Mesenteric fat pad (tissue), 1 donor: Measurements from ENCODE around the gene FBXW12. TPM values are rescaled to one million over a fixed set of nuclear protein-coding genes. Genes with fewer than 3 reads are reported as not detected.

Experiments used
- DNase-seq: peaks from one replicate; pipeline ENCODE4 v3.0.0-alpha.2; 2020; ENCODE audit warnings: low spot score
- total RNA-seq: library from RNA; stranded (reverse); fragmentation: NEBNext Ultra II Directional; extraction: Animal tissue kit (Norgen Biotek cat#: 25700); gene quantifications from one replicate; pipeline ENCODE4 v1.2.1, GENCODE V29; 2021
- donor health status: DM: yes; HTN: yes; CAD: no.

The FBXW12 gene
- total RNA-seq, 1 donor from 2014 or later, result not detected

DNA sequence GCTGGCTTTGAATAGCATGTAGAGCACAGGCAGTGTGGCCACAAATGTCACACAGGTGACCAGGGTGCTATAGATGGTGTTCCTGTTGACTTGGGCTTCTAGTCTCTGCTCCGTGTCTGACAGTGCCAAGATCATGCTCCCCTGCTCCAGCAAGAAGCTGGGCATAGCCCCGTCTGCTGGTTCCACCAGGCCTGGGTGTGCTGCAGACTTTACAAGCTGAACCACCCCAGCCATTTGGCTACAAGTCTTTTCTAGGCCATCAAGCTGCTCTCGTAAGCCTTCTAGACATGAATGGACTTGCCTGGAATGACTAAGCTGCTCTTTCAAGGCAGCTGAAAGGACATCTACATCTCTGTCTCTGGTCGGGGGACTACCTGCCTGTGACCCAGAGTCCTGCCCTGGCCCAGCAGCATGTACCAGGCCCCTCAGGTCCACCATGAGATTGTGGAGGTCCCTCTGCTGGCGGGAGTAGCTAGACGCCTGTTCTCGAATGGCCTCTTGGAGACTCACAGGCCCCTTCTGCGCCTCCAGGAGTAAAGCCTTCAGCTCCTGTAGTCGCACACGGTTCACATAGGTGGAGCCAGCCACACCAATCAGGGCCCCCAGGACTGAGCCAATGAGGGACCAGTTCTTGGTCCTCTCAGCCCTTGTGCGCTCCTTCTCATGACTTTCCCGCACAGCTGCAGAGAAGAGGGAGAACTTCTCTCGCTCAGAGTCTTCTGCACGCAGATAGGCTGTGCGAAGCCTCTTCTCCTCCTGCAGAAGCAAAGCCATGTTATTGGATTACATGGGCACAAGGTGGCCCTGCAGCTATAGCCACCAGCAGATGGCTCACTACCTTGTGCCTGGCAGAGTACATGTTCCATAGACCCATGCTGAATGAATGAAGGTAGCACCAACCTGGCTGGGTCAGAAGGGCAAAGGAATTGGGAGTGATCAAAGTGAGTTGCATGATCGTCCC lies 60.7 kb downstream of the FBXW12 start:
- DNase-seq, result no peak

DNA sequence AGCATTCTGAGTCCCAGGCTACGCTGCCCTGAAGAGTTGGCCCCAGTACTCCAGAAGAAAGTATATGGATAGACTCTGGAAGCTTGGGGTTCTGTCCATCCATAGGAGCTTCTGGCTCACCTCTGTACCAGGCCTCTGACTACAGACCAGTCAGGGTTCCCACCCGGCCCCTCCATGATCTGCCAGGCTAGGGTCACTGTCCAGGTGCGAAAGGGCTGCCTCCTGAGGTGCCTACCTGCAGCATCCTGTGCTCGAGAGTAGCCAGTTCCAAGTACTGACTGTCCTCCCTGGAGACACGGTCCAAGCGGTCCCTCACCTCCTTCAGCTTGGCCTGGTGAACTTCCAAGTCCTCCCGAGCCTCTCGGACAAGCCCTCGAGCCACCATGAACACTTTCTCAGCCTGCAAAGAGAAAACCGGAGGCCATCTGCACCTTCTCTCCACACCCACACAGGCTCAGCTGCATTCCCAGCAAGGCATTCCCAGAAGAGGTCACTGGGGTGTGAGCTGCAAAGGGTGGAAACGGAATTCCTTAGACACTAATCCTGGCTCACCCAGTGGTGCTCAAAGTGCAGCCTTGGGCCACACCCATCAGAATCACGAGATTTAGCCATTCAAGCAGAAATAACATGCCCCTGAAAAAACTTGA lies 61.6 kb downstream of the FBXW12 start:
- DNase-seq, result no peak

DNA sequence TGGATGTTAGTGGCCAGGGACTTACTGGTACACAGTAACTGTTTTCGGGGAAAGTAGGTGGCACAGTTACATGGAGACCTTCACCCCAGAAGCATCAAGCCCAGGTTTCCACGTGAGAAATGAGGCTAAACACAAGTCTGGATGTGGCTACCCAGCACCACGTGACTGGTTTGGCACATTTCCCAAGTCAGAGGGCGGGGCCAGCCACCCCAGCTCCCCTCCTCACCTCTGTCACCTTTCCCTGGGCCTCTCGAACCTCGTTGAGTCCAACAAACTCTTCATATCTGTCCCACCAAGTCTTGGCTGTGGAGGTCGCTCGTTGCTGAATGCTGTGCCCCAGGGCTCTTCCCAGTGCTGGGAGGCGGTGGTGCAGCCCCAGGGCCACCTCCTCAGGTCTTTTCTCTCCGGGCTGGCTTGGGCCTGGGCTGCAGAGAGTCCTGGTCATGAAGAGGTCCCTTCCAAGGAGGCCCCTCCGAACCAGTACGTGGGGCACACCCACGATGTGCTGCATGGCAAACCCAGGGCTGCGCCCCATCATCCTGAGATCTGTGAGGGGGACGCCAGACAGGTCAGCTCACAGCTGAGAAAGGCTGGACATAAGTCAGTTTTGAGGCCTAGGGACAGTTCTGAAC lies 62.7 kb downstream of the FBXW12 start:
- no peak for DNase-seq

DNA sequence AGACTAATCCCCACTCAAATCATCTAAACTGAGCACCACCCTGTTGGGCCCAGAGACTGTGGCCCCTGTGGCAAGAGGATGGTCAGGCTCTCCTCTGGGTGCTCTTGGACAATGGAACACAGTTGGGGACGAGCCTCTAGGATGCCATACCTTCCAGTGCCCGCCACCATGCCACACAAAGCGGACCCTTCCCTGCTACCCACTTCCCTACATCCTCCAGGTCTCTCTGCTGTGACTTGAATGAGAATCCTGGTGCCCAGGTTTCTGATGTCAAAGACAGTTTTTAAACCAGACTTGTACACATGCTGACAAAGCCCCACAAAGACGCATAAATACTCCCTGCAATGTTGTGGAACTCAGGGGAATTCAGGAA lies 63.2 kb downstream of the FBXW12 start:
- no peak for DNase-seq

DNA sequence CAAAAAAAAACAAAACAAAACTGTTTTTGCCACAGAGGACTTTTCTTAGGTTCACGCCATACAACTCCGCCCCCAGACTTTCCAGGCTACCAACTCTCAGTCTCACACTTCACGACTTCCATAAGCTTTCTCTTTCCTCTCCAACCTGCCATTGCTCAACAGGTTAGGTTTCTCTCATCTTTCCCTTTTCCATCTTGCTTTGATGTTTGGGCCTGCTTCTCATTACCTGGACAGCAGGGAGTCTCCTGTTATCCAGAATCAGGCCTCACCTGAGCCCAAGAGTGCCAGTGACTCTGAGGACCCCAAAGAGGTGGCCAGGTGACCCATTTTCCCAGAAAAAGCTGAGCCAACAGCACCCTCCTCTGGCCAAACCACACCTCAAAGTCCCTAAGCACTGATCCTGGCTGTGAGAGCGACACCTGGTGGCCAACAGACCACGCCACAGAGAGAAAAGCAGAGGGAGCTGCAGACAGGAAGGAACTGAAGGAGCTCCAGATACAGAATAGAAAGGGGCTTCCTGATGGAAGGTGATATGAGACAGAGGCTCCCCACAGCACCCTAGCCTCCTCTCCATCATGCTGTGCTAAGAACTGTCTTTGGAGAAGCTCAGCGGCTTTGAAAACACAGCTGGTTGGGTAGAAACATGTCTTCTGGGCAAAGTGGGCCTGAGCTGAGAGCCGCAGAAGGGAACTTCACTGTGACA lies 63.9 kb downstream of the FBXW12 start:
- no peak for DNase-seq

DNA sequence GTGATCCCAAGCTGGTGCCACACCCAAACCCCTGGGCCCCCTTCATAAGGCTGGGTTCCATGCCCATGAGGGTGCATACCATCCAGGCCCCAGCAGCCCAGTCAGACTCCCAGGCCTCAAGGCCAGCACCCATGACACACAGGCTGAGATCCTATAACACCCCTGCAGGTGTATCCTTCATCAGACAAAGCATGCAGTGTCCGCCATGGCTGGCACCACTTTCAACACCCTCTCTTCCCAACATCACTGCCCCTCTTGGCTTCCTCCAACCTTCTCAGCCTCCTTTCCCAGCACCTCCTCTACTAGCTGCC lies 64.4 kb downstream of the FBXW12 start:
- DNase-seq, result no peak

DNA sequence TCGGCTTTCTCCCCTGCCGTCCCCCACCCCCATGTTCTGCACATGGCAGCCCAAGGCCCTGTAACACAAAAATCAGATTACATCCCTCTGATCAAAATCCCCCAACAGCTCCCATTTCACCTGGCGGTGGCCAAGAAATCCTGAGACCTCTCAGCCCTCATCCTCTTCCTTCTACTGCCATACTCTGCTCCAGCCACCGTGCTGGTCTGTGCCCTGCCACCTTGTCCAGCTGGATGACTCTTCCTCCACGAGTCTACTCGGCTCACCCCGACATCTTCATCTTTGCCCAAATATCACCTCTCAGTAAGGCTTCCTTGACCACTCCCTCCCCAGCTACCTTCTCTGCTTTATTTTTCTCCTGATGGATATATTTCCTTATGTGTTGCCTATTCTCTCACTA lies 64.8 kb downstream of the FBXW12 start:
- DNase-seq, result no peak

DNA sequence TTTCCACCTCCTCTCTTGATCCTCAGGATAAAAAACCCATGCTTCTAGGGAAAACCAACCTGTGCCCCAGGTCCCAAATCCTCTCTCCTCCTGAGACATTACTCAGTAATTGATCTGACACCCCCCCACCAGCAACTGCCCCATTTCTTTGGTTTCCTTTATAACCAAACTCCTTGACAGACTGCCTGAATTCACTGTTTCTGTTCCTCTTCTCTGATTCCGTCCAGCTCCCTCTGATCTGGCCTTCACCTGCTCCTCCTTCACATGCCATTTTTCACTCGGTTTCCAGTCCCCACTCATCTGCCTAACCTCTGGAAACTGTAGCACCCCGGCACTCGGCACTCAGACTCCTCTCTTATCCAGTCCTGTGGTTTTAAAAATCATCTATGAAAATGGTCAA lies 65.8 kb downstream of the FBXW12 start:
- DNase-seq, result no peak

DNA sequence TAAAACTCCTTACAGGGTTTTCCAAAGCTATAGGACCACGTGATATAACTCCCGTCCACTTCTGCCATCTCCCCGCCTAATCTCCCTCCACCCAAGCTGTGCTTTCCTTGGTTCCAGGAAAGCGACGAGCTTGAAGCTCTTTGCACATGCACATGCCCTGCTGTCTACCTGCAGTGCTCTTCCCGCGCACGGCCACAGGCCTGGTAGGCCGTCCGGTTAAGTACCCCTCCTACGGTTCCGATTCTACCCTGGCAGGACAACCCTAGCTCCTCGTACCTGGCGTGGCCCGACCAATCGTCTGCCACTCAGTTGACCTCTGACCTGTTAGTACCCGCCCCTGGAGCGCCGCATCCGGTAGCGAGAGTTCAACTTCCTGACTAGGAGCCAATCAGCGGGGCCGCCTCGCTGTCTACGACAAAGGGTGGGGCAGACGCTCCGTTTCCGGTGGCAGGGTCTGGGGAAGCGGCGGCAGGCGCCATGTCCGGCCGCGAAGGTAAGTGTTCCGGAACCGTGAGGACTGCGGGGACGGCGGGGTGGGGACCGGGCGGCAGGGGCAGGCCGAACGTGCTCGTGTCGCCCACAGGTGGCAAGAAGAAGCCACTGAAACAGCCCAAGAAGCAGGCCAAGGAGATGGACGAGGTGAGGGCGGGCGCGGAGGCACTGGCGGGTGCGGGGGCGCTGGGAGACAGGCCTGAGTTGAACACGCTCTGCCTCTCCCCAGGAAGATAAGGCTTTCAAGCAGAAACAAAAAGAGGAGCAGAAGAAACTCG lies 68.0 kb downstream of the FBXW12 start, which contains the start of the genes CCDC51 and TMA7:
Gene CCDC51 (minus strand): TSS at position 300 of the 770 bp plus-strand sequence. CDS start 4,991 bp downstream, outside the sequence.
Gene TMA7 (plus strand): TSS at position 438 of the 770 bp plus-strand sequence. CDS start 40 bp downstream, at position 478.
- peak; percentile 100 for DNase-seq

DNA sequence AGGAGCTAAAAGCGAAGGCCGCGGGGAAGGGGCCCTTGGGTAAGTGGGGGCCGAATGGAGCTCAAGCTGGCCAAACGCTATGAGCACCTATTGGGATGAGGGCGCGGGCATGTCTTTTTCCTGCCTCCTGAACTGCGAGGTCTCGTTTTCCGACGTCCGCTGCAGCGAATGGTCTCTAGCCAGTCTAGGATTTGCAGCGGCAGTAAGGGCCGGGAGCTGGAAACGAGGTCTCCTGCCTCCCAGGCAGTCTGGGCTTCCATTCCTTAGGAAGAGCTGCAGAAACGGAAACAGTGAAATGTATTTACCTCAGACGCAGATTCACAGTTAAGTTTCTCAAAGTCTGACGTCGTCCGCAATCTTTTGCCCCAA lies 68.6 kb downstream of the FBXW12 start:
- no peak for DNase-seq

DNA sequence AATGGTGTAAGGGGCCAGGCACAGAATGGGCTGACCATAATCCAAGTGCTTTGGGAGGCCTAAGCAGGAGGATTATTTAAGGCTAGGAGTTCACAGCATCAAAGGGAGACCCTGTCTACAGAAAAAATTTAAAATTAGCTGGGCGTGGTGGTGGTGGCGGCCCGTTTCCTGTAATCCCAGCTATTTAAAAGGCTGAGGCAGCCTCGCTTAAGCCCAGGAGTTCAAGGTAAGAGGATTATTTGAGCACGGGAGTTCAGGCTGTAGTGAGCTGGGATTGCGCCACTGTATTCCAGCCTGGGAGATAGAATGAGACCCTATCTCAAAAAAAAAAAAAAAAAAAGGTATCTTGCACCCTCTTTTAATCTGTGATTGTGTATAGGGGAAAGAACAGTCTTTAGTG lies 69.9 kb downstream of the FBXW12 start:
- DNase-seq, result no peak

Other genes with a start within 250 kb of the FBXW12 start
- 0.87 TPM for gene CDC25A, start 183.8 kb upstream of the FBXW12 start, total RNA-seq
- 0.48 TPM for gene CAMP, start 148.7 kb upstream of the FBXW12 start, total RNA-seq
- 6.4 TPM for gene ZNF589, start 131.1 kb upstream of the FBXW12 start, total RNA-seq
- 23.9 TPM for gene NME6, start 70.9 kb upstream of the FBXW12 start, total RNA-seq
- gene SPINK8, start 38.6 kb upstream of the FBXW12 start, total RNA-seq, result not detected
- 40.0 TPM for gene PLXNB1, start 57.9 kb downstream of the FBXW12 start, total RNA-seq
- 11.6 TPM for gene CCDC51, start 67.9 kb downstream of the FBXW12 start, total RNA-seq
- 144 TPM for gene TMA7, start 68.0 kb downstream of the FBXW12 start, total RNA-seq
- 7.2 TPM for gene ATRIP, start 74.5 kb downstream of the FBXW12 start, total RNA-seq
- gene SHISA5, start 132.0 kb downstream of the FBXW12 start, total RNA-seq, result 170 TPM
- 4.6 TPM for gene PFKFB4, start 184.6 kb downstream of the FBXW12 start, total RNA-seq
- gene UCN2, start 191.6 kb downstream of the FBXW12 start, total RNA-seq, result not detected
- 0.84 TPM for gene COL7A1, start 223.1 kb downstream of the FBXW12 start, total RNA-seq
- gene UQCRC1, start 237.4 kb downstream of the FBXW12 start, total RNA-seq, result 148 TPM
- gene TMEM89, start 249.6 kb downstream of the FBXW12 start, total RNA-seq, result not detected